HEK293 (cell line): ENCODE data around the gene CELA1.

Source experiments
- BCL11A ChIP-seq: fragments of 450-650 bp; formaldehyde crosslinking; IDR thresholded peaks from 2 replicates; pipeline ENCODE4 v1.5.1; 2016; ENCODE audit warnings: low read depth, missing biosample characterization, missing genetic modification characterization
- BCL11B ChIP-seq: fragments of 450-650 bp; formaldehyde crosslinking; IDR thresholded peaks from 2 replicates; pipeline ENCODE4 v1.5.1; 2016; ENCODE audit warnings: low read depth, missing biosample characterization, missing genetic modification characterization
- EGR2 ChIP-seq: fragments of 450-650 bp; formaldehyde crosslinking; IDR thresholded peaks from 2 replicates; pipeline ENCODE4 v1.5.1; 2016; ENCODE audit warnings: low read depth, missing biosample characterization, missing genetic modification characterization
- IKZF3 ChIP-seq: fragments of 450-650 bp; IDR thresholded peaks from 2 replicates; pipeline ENCODE4 v1.5.0; 2018; ENCODE audit warnings: missing biosample characterization, mild to moderate bottlenecking, missing genetic modification characterization, moderate library complexity
- MEIS1 ChIP-seq: sonication (generic); formaldehyde crosslinking; IDR thresholded peaks from 2 replicates; pipeline ENCODE4 v1.8.1; 2022; ENCODE audit warnings: missing genetic modification reagents, mild to moderate bottlenecking, borderline replicate concordance
- PRDM1 ChIP-seq: fragments of 450-650 bp; formaldehyde crosslinking; IDR thresholded peaks from 2 replicates; pipeline ENCODE4; 2016; ENCODE audit warnings: missing biosample characterization, missing genetic modification characterization
- REPIN1 ChIP-seq: fragments of 450-650 bp; formaldehyde crosslinking; IDR thresholded peaks from 2 replicates; pipeline ENCODE4 v1.5.1; 2017; ENCODE audit warnings: missing biosample characterization, missing genetic modification characterization, low read depth
- SP7 ChIP-seq: fragments of 450-650 bp; formaldehyde crosslinking; IDR thresholded peaks from 2 replicates; pipeline ENCODE4 v1.5.1; 2016; ENCODE audit warnings: missing biosample characterization, missing genetic modification characterization
- TRIM28 ChIP-seq: IDR thresholded peaks from 2 replicates; pipeline ENCODE4 v1.6.1; 2011; ENCODE audit warnings: low read length, control low read depth, borderline replicate concordance
- YY1 ChIP-seq: fragments of 450-650 bp; formaldehyde crosslinking; IDR thresholded peaks from 2 replicates; pipeline ENCODE4 v1.5.1; 2018; ENCODE audit warnings: missing biosample characterization, missing genetic modification characterization
- YY2 ChIP-seq: fragments of 450-650 bp; formaldehyde crosslinking; IDR thresholded peaks from 2 replicates; pipeline ENCODE4 v1.5.1; 2016; ENCODE audit warnings: missing biosample characterization, missing genetic modification characterization
- ZEB2 ChIP-seq: fragments of 450-650 bp; formaldehyde crosslinking; IDR thresholded peaks from 2 replicates; pipeline ENCODE4 v1.5.1; 2016; ENCODE audit warnings: missing biosample characterization, missing genetic modification characterization
- ZNF184 ChIP-seq: fragments of 450-650 bp; IDR thresholded peaks from 2 replicates; pipeline ENCODE4 v1.5.1; 2018; ENCODE audit warnings: missing biosample characterization, mild to moderate bottlenecking, missing genetic modification characterization
- ZNF23 ChIP-seq: fragments of 450-650 bp; formaldehyde crosslinking; IDR thresholded peaks from 2 replicates; pipeline ENCODE4 v1.5.1; 2016; ENCODE audit warnings: missing biosample characterization, missing genetic modification characterization, borderline replicate concordance
- ZNF366 ChIP-seq: fragments of 450-650 bp; formaldehyde crosslinking; conservative IDR thresholded peaks from 2 replicates; pipeline ENCODE4 v1.5.1; 2016; ENCODE audit warnings: missing biosample characterization, missing genetic modification characterization
- ZNF473 ChIP-seq: fragments of 450-650 bp; formaldehyde crosslinking; IDR thresholded peaks from 2 replicates; pipeline ENCODE4 v1.5.1; 2017; ENCODE audit warnings: missing biosample characterization, missing genetic modification characterization
- ZNF510 ChIP-seq: fragments of 450-650 bp; formaldehyde crosslinking; IDR thresholded peaks from 2 replicates; pipeline ENCODE4 v1.5.1; 2018; ENCODE audit warnings: mild to moderate bottlenecking, missing genetic modification characterization, missing biosample characterization; ENCODE audit not compliant: insufficient replicate concordance
- ZNF514 ChIP-seq: fragments of 450-650 bp; formaldehyde crosslinking; IDR thresholded peaks from 2 replicates; pipeline ENCODE4 v1.5.1; 2016; ENCODE audit warnings: missing biosample characterization, missing genetic modification characterization
- ZNF560 ChIP-seq: fragments of 450-650 bp; formaldehyde crosslinking; IDR thresholded peaks from 2 replicates; pipeline ENCODE4 v1.5.1; 2017; ENCODE audit warnings: missing biosample characterization, missing genetic modification characterization, borderline replicate concordance
- ZNF571 ChIP-seq: fragments of 450-650 bp; formaldehyde crosslinking; IDR thresholded peaks from 2 replicates; pipeline ENCODE4 v1.5.0; 2017; ENCODE audit warnings: missing biosample characterization, missing genetic modification characterization
- ZNF596 ChIP-seq: fragments of 450-650 bp; IDR thresholded peaks from 2 replicates; pipeline ENCODE4 v1.5.0; 2018; ENCODE audit warnings: missing biosample characterization, mild to moderate bottlenecking, missing genetic modification characterization, moderate library complexity
- ZNF776 ChIP-seq: fragments of 450-650 bp; formaldehyde crosslinking; IDR thresholded peaks from 2 replicates; pipeline ENCODE4 v1.5.0; 2017; ENCODE audit warnings: missing biosample characterization, missing genetic modification characterization, borderline replicate concordance
- ZNF785 ChIP-seq: fragments of 450-650 bp; formaldehyde crosslinking; IDR thresholded peaks from 2 replicates; pipeline ENCODE4 v1.5.1; 2016; ENCODE audit warnings: missing biosample characterization, missing genetic modification characterization
- ZSCAN16 ChIP-seq: fragments of 450-650 bp; formaldehyde crosslinking; IDR thresholded peaks from 2 replicates; pipeline ENCODE4 v1.5.1; 2016; ENCODE audit warnings: missing biosample characterization, missing genetic modification characterization
- TF ChIP-seq, protein P1 (sequence below): fragments of 450-650 bp; formaldehyde crosslinking; IDR thresholded peaks from 2 replicates; pipeline ENCODE4 v1.5.1; 2016; ENCODE audit warnings: missing biosample characterization, missing genetic modification characterization
- TF ChIP-seq, protein P2 (sequence below): fragments of 450-650 bp; formaldehyde crosslinking; IDR thresholded peaks from 2 replicates; pipeline ENCODE4 v1.5.1; 2016; ENCODE audit warnings: missing biosample characterization, missing genetic modification characterization, borderline replicate concordance
- TF ChIP-seq, protein P3 (sequence below): fragments of 450-650 bp; formaldehyde crosslinking; IDR thresholded peaks from 2 replicates; pipeline ENCODE4 v1.5.1; 2016; ENCODE audit warnings: missing biosample characterization, missing genetic modification characterization
- TF ChIP-seq, protein P4 (sequence below): fragments of 450-650 bp; formaldehyde crosslinking; IDR thresholded peaks from 2 replicates; pipeline ENCODE4 v1.5.1; 2016; ENCODE audit warnings: missing biosample characterization, missing genetic modification characterization
- TF ChIP-seq, protein P5 (sequence below): fragments of 450-650 bp; formaldehyde crosslinking; IDR thresholded peaks from 2 replicates; pipeline ENCODE4 v1.5.1; 2016; ENCODE audit warnings: missing biosample characterization, missing genetic modification characterization, borderline replicate concordance

Gene CELA1

DNA sequence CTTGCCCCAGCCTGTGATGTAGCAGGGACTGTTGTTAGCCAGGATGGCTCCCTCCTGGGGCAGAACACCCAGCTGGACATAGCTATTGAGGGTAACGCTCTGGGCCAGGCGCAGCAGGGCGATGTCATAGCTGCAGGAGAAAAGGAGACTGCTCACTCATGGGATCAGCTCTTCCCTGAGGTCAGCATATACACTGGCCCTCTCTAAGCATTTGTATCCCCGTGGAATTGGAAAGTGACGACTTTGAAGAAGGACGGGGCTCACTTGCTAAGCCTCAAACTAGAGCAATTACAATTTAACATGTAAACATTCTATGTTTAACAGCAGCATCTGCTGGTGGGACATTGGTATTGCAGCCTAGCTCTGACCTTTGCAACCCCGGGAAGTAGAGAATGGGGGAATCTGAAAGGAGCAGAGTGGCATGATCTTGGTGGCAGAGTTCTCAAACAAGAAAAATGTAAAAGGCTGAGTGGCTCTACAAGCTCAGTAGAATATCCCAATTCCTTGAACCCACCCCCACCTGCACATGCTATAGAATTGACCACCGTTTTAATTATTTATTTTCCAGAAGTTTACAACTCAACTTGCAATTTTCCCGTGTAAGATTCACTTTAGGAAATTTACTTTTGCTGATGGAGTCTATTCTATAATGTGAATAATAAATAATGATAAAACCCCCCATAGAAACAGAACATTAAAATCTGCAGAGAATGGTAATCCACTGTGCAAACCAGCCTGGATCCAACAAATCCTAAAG, 5.0 kb downstream of the CELA1 start (continued):
- no peak for TF ChIP-seq ZNF785
- no peak for TF ChIP-seq ZNF473 (tag by site-specific recombination)
- no peak for TF ChIP-seq ZNF596 (tag by site-specific recombination)
- no peak for TF ChIP-seq MEIS1 (CRISPR knock-in tag)
- TF ChIP-seq, protein P1, sequence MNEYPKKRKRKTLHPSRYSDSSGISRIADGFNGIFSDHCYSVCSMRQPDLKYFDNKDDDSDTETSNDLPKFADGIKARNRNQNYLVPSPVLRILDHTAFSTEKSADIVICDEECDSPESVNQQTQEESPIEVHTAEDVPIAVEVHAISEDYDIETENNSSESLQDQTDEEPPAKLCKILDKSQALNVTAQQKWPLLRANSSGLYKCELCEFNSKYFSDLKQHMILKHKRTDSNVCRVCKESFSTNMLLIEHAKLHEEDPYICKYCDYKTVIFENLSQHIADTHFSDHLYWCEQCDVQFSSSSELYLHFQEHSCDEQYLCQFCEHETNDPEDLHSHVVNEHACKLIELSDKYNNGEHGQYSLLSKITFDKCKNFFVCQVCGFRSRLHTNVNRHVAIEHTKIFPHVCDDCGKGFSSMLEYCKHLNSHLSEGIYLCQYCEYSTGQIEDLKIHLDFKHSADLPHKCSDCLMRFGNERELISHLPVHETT, result no peak
- peak; percentile 37; the same call in 1 of the 2 replicates for TF ChIP-seq ZEB2 (tag by site-specific recombination)
- TF ChIP-seq PRDM1 (tag by site-specific recombination), result peak; percentile 92
- TF ChIP-seq ZNF560, result no peak
- no peak for TF ChIP-seq YY1
- TF ChIP-seq, protein P2, sequence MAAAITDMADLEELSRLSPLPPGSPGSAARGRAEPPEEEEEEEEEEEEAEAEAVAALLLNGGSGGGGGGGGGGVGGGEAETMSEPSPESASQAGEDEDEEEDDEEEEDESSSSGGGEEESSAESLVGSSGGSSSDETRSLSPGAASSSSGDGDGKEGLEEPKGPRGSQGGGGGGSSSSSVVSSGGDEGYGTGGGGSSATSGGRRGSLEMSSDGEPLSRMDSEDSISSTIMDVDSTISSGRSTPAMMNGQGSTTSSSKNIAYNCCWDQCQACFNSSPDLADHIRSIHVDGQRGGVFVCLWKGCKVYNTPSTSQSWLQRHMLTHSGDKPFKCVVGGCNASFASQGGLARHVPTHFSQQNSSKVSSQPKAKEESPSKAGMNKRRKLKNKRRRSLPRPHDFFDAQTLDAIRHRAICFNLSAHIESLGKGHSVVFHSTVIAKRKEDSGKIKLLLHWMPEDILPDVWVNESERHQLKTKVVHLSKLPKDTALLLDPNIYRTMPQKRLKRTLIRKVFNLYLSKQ (tag by site-specific recombination), result no peak
- peak; percentile 45 for TF ChIP-seq SP7 (tag by site-specific recombination)
- no peak for TF ChIP-seq IKZF3 (tag by site-specific recombination)
- TF ChIP-seq, protein P3, sequence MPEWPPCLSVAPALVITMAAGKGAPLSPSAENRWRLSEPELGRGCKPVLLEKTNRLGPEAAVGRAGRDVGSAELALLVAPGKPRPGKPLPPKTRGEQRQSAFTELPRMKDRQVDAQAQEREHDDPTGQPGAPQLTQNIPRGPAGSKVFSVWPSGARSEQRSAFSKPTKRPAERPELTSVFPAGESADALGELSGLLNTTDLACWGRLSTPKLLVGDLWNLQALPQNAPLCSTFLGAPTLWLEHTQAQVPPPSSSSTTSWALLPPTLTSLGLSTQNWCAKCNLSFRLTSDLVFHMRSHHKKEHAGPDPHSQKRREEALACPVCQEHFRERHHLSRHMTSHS (tag by site-specific recombination), result no peak
- no peak for TF ChIP-seq ZNF514 (tag by site-specific recombination)
- TF ChIP-seq YY2 (tag by site-specific recombination), result no peak
- no peak for TF ChIP-seq BCL11B (tag by site-specific recombination)
- no peak for TF ChIP-seq ZSCAN16 (tag by site-specific recombination)
- no peak for TF ChIP-seq TRIM28
- no peak for TF ChIP-seq BCL11A
- no peak for TF ChIP-seq ZNF510 (tag by site-specific recombination)
- no peak for TF ChIP-seq EGR2
- TF ChIP-seq ZNF23 (tag by site-specific recombination), result no peak
- TF ChIP-seq REPIN1, result no peak
- TF ChIP-seq, protein P4, sequence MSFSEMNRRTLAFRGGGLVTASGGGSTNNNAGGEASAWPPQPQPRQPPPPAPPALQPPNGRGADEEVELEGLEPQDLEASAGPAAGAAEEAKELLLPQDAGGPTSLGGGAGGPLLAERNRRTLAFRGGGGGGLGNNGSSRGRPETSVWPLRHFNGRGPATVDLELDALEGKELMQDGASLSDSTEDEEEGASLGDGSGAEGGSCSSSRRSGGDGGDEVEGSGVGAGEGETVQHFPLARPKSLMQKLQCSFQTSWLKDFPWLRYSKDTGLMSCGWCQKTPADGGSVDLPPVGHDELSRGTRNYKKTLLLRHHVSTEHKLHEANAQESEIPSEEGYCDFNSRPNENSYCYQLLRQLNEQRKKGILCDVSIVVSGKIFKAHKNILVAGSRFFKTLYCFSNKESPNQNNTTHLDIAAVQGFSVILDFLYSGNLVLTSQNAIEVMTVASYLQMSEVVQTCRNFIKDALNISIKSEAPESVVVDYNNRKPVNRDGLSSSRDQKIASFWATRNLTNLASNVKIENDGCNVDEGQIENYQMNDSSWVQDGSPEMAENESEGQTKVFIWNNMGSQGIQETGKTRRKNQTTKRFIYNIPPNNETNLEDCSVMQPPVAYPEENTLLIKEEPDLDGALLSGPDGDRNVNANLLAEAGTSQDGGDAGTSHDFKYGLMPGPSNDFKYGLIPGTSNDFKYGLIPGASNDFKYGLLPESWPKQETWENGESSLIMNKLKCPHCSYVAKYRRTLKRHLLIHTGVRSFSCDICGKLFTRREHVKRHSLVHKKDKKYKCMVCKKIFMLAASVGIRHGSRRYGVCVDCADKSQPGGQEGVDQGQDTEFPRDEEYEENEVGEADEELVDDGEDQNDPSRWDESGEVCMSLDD (tag by site-specific recombination), result 0 out of 2 replicates have a peak, but pooled peaks have one; percentile 39
- no peak for TF ChIP-seq ZNF776
- no peak for TF ChIP-seq ZNF571 (tag by site-specific recombination)
- TF ChIP-seq, protein P5, sequence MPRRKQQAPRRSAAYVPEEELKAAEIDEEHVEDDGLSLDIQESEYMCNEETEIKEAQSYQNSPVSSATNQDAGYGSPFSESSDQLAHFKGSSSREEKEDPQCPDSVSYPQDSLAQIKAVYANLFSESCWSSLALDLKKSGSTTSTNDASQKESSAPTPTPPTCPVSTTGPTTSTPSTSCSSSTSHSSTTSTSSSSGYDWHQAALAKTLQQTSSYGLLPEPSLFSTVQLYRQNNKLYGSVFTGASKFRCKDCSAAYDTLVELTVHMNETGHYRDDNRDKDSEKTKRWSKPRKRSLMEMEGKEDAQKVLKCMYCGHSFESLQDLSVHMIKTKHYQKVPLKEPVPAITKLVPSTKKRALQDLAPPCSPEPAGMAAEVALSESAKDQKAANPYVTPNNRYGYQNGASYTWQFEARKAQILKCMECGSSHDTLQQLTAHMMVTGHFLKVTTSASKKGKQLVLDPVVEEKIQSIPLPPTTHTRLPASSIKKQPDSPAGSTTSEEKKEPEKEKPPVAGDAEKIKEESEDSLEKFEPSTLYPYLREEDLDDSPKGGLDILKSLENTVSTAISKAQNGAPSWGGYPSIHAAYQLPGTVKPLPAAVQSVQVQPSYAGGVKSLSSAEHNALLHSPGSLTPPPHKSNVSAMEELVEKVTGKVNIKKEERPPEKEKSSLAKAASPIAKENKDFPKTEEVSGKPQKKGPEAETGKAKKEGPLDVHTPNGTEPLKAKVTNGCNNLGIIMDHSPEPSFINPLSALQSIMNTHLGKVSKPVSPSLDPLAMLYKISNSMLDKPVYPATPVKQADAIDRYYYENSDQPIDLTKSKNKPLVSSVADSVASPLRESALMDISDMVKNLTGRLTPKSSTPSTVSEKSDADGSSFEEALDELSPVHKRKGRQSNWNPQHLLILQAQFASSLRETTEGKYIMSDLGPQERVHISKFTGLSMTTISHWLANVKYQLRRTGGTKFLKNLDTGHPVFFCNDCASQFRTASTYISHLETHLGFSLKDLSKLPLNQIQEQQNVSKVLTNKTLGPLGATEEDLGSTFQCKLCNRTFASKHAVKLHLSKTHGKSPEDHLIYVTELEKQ (tag by site-specific recombination), result no peak
- TF ChIP-seq ZNF366 (tag by site-specific recombination), result 0 out of 2 replicates have a peak, but pooled peaks have one; percentile 52
- no peak for TF ChIP-seq ZNF184
